T-cell (primary cell): Measurements from ENCODE around the gene VWA3A. TPM values are rescaled to one million over a fixed set of nuclear protein-coding genes. Genes with fewer than 3 reads are reported as not detected.

Experiments
- ATAC-seq, 4 experiments: fragments of 200-7000 bp in 3 of 4; fragments of 150-1000 bp in 1 of 4; cut with Tn5 transposase; replicated peaks in 1 of 4; 1 replicate in 3 of 4; 2 replicates in 1 of 4; pipeline ENCODE4 v1.10.0; 2021; ENCODE audit warnings: moderate library complexity in 3 of 4, mild to moderate bottlenecking in 2 of 4, moderate number of reproducible peaks in 1 of 4
- CTCF ChIA-PET, 2 donors: fragments of 300-600 bp; sonication (Branson Sonifier 250); formaldehyde crosslinking; loops; one replicate each; lab custom pipeline; 2022; ENCODE audit warnings: antibody characterized with exemption in 2 of 2; lab: Charles Lee
- POLR2A ChIA-PET, 2 donors: fragments of 300-600 bp; sonication (Branson Sonifier 250); formaldehyde crosslinking; loops; one replicate each; lab custom pipeline; 2022; ENCODE audit warnings: antibody characterized with exemption in 2 of 2; lab: Charles Lee
- DNase-seq, 35 experiments: peaks; one replicate each; pipeline versions ENCODE4 v3.0.0 to v3.0.0-alpha.2; 2013 to 2023
- H3K27ac ChIP-seq: one replicate; pipeline ENCODE4 v1.5.1; 2013; ENCODE audit warnings: low read length
- H3K27me3 ChIP-seq, 2 experiments: replicated peaks in 1 of 2; 1 replicate in 1 of 2; 2 replicates in 1 of 2; pipeline versions ENCODE4 v1.6.1 to v1.7.0; 2013; ENCODE audit warnings: low read length in 1 of 2, mixed read lengths in 1 of 2; ENCODE audit not compliant: control insufficient read depth in 2 of 2, insufficient read depth in 2 of 2; ENCODE audit errors: extremely low read depth in 1 of 2
- H3K36me3 ChIP-seq, 2 donors: 1 replicate in 1 of 2; 2 replicates in 1 of 2; pipeline versions ENCODE4 v1.6.1 to v1.7.0; 2013; ENCODE audit warnings: low read length in 1 of 2; ENCODE audit not compliant: control insufficient read depth in 2 of 2, insufficient read depth in 1 of 2; ENCODE audit errors: extremely low read depth in 1 of 2
- H3K4me1 ChIP-seq, 2 experiments: 1 replicate in 1 of 2; 2 replicates in 1 of 2; pipeline versions ENCODE4 v1.6.1 to v1.7.0; 2013; ENCODE audit warnings: low read length in 2 of 2, mixed read lengths in 1 of 2; ENCODE audit not compliant: insufficient read depth in 2 of 2, control insufficient read depth in 1 of 2; ENCODE audit errors: extremely low read depth in 1 of 2
- H3K4me3 ChIP-seq, 2 donors: 1 replicate in 1 of 2; 2 replicates in 1 of 2; pipeline versions ENCODE4 v1.5.1 to v1.7.0; 2013; ENCODE audit warnings: mild to moderate bottlenecking in 2 of 2, low read length in 1 of 2, moderate library complexity in 1 of 2; ENCODE audit not compliant: control insufficient read depth in 1 of 2; ENCODE audit errors: extremely low read depth in 1 of 2
- H3K9me3 ChIP-seq: 2 replicates; pipeline ENCODE4 v1.7.0; 2013
- H3K27ac Mint-ChIP-seq, 2 donors: one replicate each; pipeline ENCODE4 v1.8.0; 2020 to 2021; ENCODE audit warnings: mild to moderate bottlenecking in 2 of 2, mixed read lengths in 2 of 2
- H3K27me3 Mint-ChIP-seq, 2 donors: one replicate each; pipeline ENCODE4 v1.8.0; 2021 to 2022; ENCODE audit warnings: mixed read lengths in 2 of 2
- H3K36me3 Mint-ChIP-seq: one replicate; pipeline ENCODE4 v1.8.0; 2021; ENCODE audit warnings: mixed read lengths
- H3K4me1 Mint-ChIP-seq, 3 donors: one replicate each; pipeline ENCODE4 v1.8.0; 2020 to 2022; ENCODE audit warnings: mixed read lengths in 3 of 3, mild to moderate bottlenecking in 1 of 3
- H3K4me3 Mint-ChIP-seq, 3 donors: one replicate each; pipeline ENCODE4 v1.8.0; 2020 to 2022; ENCODE audit warnings: mild to moderate bottlenecking in 3 of 3, mixed read lengths in 3 of 3, moderate library complexity in 3 of 3
- H3K9me3 Mint-ChIP-seq, 3 donors: one replicate each; pipeline ENCODE4 v1.8.0; 2020 to 2022; ENCODE audit warnings: mixed read lengths in 3 of 3
- WGBS: methylation state at CpG from one replicate; pipeline ENCODE4 v1.1.5; 2013; ENCODE audit warnings: missing lambda C conversion rate; ENCODE audit not compliant: insufficient coverage; 5-methylcytosine and 5-hydroxymethylcytosine counted together
- total RNA-seq, 35 experiments: library from RNA in 6 of 35; stranded (reverse) in 6 of 35; fragments of 120-200 nt in 1 of 35; gene quantifications; one replicate each; pipeline versions ENCODE4 v1.2.1 to v1.2.4 and lab custom pipeline; 2013 to 2026

VWA3A gene
- total RNA-seq, 5 donors from 2014 or later (not counting 1 experiment from before 2014, with no cell fraction given): 0.10 to 0.50 (median 0.32) TPM

- CTCF ChIA-PET: interaction anchor here in 1 of 2 donors (0.6 kb wide), 1 partner anchor 126 kb away, joined by 3 read pairs; no protein-coding TSS in a partner anchor
- Histone ChIP-seq H3K27me3 (no peaks in the 10 kb centered on the region), H3K27ac (no peak overlapping the region), H3K9me3 (no peaks in the 10 kb centered on the region), H3K36me3 (no peaks in the 10 kb centered on the region), H3K4me3 (no peak overlapping the region), H3K4me1 (peaks cover 9 to 26% of the 10 kb centered on the region in 2 experiments)
- WGBS: 90% methylated on average over 5 of the region's 6 CpGs
- Mint-ChIP-seq H3K4me1 (peaks cover 17 to 21% (median 19%) of the 10 kb centered on the region in 3 donors), H3K4me3 (no peak overlapping the region), H3K9me3 (no peaks in the 10 kb centered on the region), H3K27ac (peak overlapping the region in 1 of 2 donors; percentile 52), H3K36me3 (no peaks in the 10 kb centered on the region), H3K27me3 (no peaks in the 10 kb centered on the region)
- POLR2A ChIA-PET: interaction anchor here in 1 of 2 donors (0.6 kb wide), 1 partner anchor 10 kb away, joined by 3 read pairs; no protein-coding TSS in a partner anchor
- no peak for ATAC-seq
- DNase-seq: no peak
These were observed 92.3 kb downstream of the VWA3A start for GRCh38 chr16:22184615-22184968.

GRCh38 chr16:22186517-22186916 is 94.2 kb downstream of the VWA3A start:
- Mint-ChIP-seq H3K27ac (peak overlapping the region; percentile 99 to 100), H3K27me3 (no peaks in the 10 kb centered on the region), H3K36me3 (no peaks in the 10 kb centered on the region), H3K4me1 (peaks cover 22 to 28% (median 23%) of the 10 kb centered on the region in 3 donors), H3K4me3 (no peak overlapping the region), H3K9me3 (no peaks in the 10 kb centered on the region)
- Histone ChIP-seq H3K27me3 (no peaks in the 10 kb centered on the region), H3K36me3 (no peaks in the 10 kb centered on the region), H3K9me3 (no peaks in the 10 kb centered on the region), H3K27ac (peak overlapping the region; percentile 99), H3K4me1 (peaks cover 9 to 37% of the 10 kb centered on the region in 2 experiments), H3K4me3 (no peak overlapping the region)
- no peak for DNase-seq
- CTCF ChIA-PET: interaction anchor here (0.6 to 1.3 kb wide), 2 partner anchors 88 to 112 kb away, joined by 4 to 7 read pairs; no protein-coding TSS in a partner anchor
- POLR2A ChIA-PET: interaction anchor here in 1 of 2 donors (0.5 kb wide), 1 partner anchor 178 kb away, joined by 7 read pairs; no protein-coding TSS in a partner anchor
- ATAC-seq: no peak
- no CpG with 5 or more reads among the region's 3 CpGs for WGBS

GRCh38 chr16:22188267-22188594 is 95.9 kb downstream of the VWA3A start:
- no peaks in the 10 kb centered on the region for H3K9me3 Mint-ChIP-seq
- H3K27me3 Mint-ChIP-seq: no peaks in the 10 kb centered on the region
- ChIA-PET POLR2A (interaction anchor here in 1 of 2 donors (0.9 to 1.3 kb wide), 2 partner anchors 109 to 236 kb away, joined by 3 to 8 read pairs; partner anchors contain the start of gene POLR3E), CTCF (interaction anchor here (0.5 to 3.1 kb wide), 27 partner anchors 20 to 1446 kb away, joined by 3 to 33 read pairs (median 4); partner anchors contain the start of genes MOSMO (in 1 of the 2), POLR3E (in 1 of the 2) and UQCRC2 (in 1 of the 2))
- H3K36me3 Mint-ChIP-seq: no peaks in the 10 kb centered on the region
- no CpG with 5 or more reads among the region's 2 CpGs for WGBS
- no peak overlapping the region for H3K4me3 ChIP-seq
- H3K27ac ChIP-seq: peak overlapping the region; percentile 99
- H3K4me1 Mint-ChIP-seq: peaks cover 36 to 42% (median 36%) of the 10 kb centered on the region in 3 donors
- no peak for DNase-seq
- H3K4me3 Mint-ChIP-seq: peak overlapping the region in 1 of 3 donors; percentile 84
- no peaks in the 10 kb centered on the region for H3K27me3 ChIP-seq
- ATAC-seq: no peak
- H3K27ac Mint-ChIP-seq: peak overlapping the region; percentile 99 to 100
- H3K9me3 ChIP-seq: no peaks in the 10 kb centered on the region
- no peaks in the 10 kb centered on the region for H3K36me3 ChIP-seq
- peaks cover 21 to 52% of the 10 kb centered on the region in 2 experiments for H3K4me1 ChIP-seq

GRCh38 chr16:22188595-22189442 is 96.5 kb downstream of the VWA3A start:
- peak overlapping the region; percentile 99 for H3K27ac ChIP-seq
- H3K27me3 Mint-ChIP-seq: no peaks in the 10 kb centered on the region
- peaks cover 42 to 48% (median 42%) of the 10 kb centered on the region in 3 donors for H3K4me1 Mint-ChIP-seq
- DNase-seq (peak; percentile 37 to 88 (median 58)), ATAC-seq (no peak)
- ChIA-PET POLR2A (interaction anchor here (0.8 to 1.5 kb wide), 4 partner anchors 108 to 237 kb away, joined by 3 to 13 read pairs (median 6); partner anchors contain the start of genes MOSMO (in 1 of the 2) and POLR3E (in 1 of the 2)), CTCF (interaction anchor here (0.5 to 3.1 kb wide), 32 partner anchors 19 to 1447 kb away, joined by 3 to 33 read pairs (median 4); partner anchors contain the start of genes MOSMO (in 1 of the 2), POLR3E (in 1 of the 2) and UQCRC2 (in 1 of the 2))
- H3K27ac Mint-ChIP-seq: peak overlapping the region; percentile 99 to 100
- H3K4me3 Mint-ChIP-seq: peak overlapping the region; percentile 83 to 91 (median 84)
- no peaks in the 10 kb centered on the region for H3K36me3 ChIP-seq
- peaks cover 0 to 5% (median 3%) of the 10 kb centered on the region in 3 donors for H3K9me3 Mint-ChIP-seq
- H3K27me3 ChIP-seq: no peaks in the 10 kb centered on the region
- no peaks in the 10 kb centered on the region for H3K36me3 Mint-ChIP-seq
- H3K4me1 ChIP-seq: peaks cover 24 to 57% of the 10 kb centered on the region in 2 experiments
- no peaks in the 10 kb centered on the region for H3K9me3 ChIP-seq
- 39% methylated on average over 7 of the region's 8 CpGs for WGBS
- peak overlapping the region; percentile 63 to 79 for H3K4me3 ChIP-seq

- H3K4me3 Mint-ChIP-seq: peak overlapping the region; percentile 83 to 91 (median 84)
- H3K27me3 Mint-ChIP-seq: no peaks in the 10 kb centered on the region
- CTCF ChIA-PET: interaction anchor here (0.5 to 3.1 kb wide), 11 partner anchors 23 to 240 kb away, joined by 3 to 33 read pairs (median 4); no protein-coding TSS in a partner anchor
- H3K9me3 Mint-ChIP-seq: peaks cover 0 to 10% (median 6%) of the 10 kb centered on the region in 3 donors
- H3K27ac Mint-ChIP-seq: peak overlapping the region; percentile 99 to 100
- peak in 1 of 4 experiments; percentile 0 for ATAC-seq
- Histone ChIP-seq H3K9me3 (no peaks in the 10 kb centered on the region), H3K4me1 (peaks cover 25 to 65% of the 10 kb centered on the region in 2 experiments), H3K27ac (peak overlapping the region; percentile 99), H3K36me3 (no peaks in the 10 kb centered on the region), H3K27me3 (no peaks in the 10 kb centered on the region), H3K4me3 (peak overlapping the region; percentile 63 to 79)
- POLR2A ChIA-PET: interaction anchor here (0.6 to 1.5 kb wide), 5 partner anchors 108 to 1383 kb away, joined by 3 to 13 read pairs (median 3); partner anchors contain the start of genes MOSMO (in 1 of the 2) and POLR3E (in 1 of the 2)
- no peaks in the 10 kb centered on the region for H3K36me3 Mint-ChIP-seq
- H3K4me1 Mint-ChIP-seq: peaks cover 46 to 55% (median 50%) of the 10 kb centered on the region in 3 donors
- no peak for DNase-seq
- WGBS: 0% methylated on average over 8 of the region's 18 CpGs
These were observed 97.2 kb downstream of the VWA3A start for GRCh38 chr16:22189473-22190080.
